ENCODE data around the gene NOC4L. TPM values are rescaled to one million over a fixed set of nuclear protein-coding genes. Genes with fewer than 3 reads are reported as not detected.

NOC4L gene
- total and polyA plus RNA-seq, 2 donors (not counting 3 experiments of a cell fraction or from before 2014, with no cell fraction given), result 19.4 to 29.4 TPM

GRCh38 chr12:132190834-132191500, 46.7 kb downstream of the NOC4L start:
- no peaks in the 10 kb centered on the region for H3K36me3 ChIP-seq (ENCODE audit: control insufficient read depth in 2 of 2, extremely low read depth in 1 of 2, insufficient read depth in 2 of 2, low read length in 2 of 2)
- no peak overlapping the region for H3K4me2 ChIP-seq (ENCODE audit: insufficient read depth, low read length)
- no peak overlapping the region for H3K4me3 ChIP-seq (replicated peaks in 1 of 3; ENCODE audit: insufficient read depth in 1 of 3, low read depth in 1 of 3, low read length in 3 of 3)
- CTCF ChIA-PET, result no interaction called here
- H4K20me1 ChIP-seq (replicated peaks; ENCODE audit: control insufficient read depth, extremely low read depth, insufficient read depth, low read length), result no peaks in the 10 kb centered on the region
- no TSS peak for BruUV-seq (replicated peaks)
- no peak overlapping the region for H3K9ac ChIP-seq (replicated peaks; ENCODE audit: extremely low read depth, insufficient read depth, low read length)
- H3K27me3 ChIP-seq (ENCODE audit: control insufficient read depth in 2 of 2, insufficient read depth in 2 of 2, low read length in 2 of 2), result no peaks in the 10 kb centered on the region
- H3K4me1 ChIP-seq (ENCODE audit: control insufficient read depth, extremely low read depth, insufficient read depth, low read length), result peaks cover 8% of the 10 kb centered on the region
- intact Hi-C loops (cut with micrococcal nuclease), result no loop called here
- POLR2A ChIA-PET, result no interaction called here
- TF ChIP-seq FOS (IDR thresholded peaks at IDR 0.05; ENCODE audit: borderline replicate concordance, insufficient read depth, low read length) (no peak), POLR2A (IDR thresholded peaks at IDR 0.05; ENCODE audit: low read depth, low read length) (no peak), MAX (IDR thresholded peaks at IDR 0.05; ENCODE audit: insufficient read depth, insufficient read length) (no peak), MYC (IDR thresholded peaks at IDR 0.05; ENCODE audit: low read depth, low read length) (no peak), GATA2 (IDR thresholded peaks at IDR 0.05; ENCODE audit: insufficient read depth, insufficient read length, low read depth, low read length) (no peak), POLR2AphosphoS5 (IDR thresholded peaks at IDR 0.05; ENCODE audit: insufficient read depth, low read depth, low read length) (no peak), EZH2 (IDR thresholded peaks at IDR 0.05; ENCODE audit: borderline replicate concordance, low read depth, low read length, severe bottlenecking) (no peak), JUN (IDR thresholded peaks at IDR 0.05; ENCODE audit: borderline replicate concordance, insufficient read depth, insufficient read length, low read depth) (no peak)
- TF ChIP-seq, protein P1, sequence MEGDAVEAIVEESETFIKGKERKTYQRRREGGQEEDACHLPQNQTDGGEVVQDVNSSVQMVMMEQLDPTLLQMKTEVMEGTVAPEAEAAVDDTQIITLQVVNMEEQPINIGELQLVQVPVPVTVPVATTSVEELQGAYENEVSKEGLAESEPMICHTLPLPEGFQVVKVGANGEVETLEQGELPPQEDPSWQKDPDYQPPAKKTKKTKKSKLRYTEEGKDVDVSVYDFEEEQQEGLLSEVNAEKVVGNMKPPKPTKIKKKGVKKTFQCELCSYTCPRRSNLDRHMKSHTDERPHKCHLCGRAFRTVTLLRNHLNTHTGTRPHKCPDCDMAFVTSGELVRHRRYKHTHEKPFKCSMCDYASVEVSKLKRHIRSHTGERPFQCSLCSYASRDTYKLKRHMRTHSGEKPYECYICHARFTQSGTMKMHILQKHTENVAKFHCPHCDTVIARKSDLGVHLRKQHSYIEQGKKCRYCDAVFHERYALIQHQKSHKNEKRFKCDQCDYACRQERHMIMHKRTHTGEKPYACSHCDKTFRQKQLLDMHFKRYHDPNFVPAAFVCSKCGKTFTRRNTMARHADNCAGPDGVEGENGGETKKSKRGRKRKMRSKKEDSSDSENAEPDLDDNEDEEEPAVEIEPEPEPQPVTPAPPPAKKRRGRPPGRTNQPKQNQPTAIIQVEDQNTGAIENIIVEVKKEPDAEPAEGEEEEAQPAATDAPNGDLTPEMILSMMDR (IDR thresholded peaks at IDR 0.05; ENCODE audit: extremely low read depth in 1 of 2, insufficient read depth in 1 of 2, low read depth in 1 of 2, low read length in 2 of 2), result no peak
- no peak overlapping the region for H3K27ac ChIP-seq (ENCODE audit: insufficient read depth, low read depth, low read length)
- dilution Hi-C loops (cut with MboI; ENCODE audit: extremely low pct_ligation_motif_present, low sequenced_read_pairs), result no loop called here
- no peaks in the 10 kb centered on the region for H3K9me1 ChIP-seq (replicated peaks; ENCODE audit: control insufficient read depth, extremely low read depth, insufficient read depth, low read length)
- no peaks in the 10 kb centered on the region for H3K79me2 ChIP-seq (ENCODE audit: control insufficient read depth, insufficient read depth, low read length)
- H3K9me3 ChIP-seq (replicated peaks; ENCODE audit: control insufficient read depth, insufficient read depth, low read length), result no peaks in the 10 kb centered on the region
- DNase-seq (ENCODE audit: low read depth, low spot score) (no peak), FAIRE-seq (no peak)
- H2AFZ ChIP-seq (ENCODE audit: low read depth, low read length), result no peak overlapping the region
